ENCODE measurements around the gene MKRN2OS.

Gene MKRN2OS

DNA sequence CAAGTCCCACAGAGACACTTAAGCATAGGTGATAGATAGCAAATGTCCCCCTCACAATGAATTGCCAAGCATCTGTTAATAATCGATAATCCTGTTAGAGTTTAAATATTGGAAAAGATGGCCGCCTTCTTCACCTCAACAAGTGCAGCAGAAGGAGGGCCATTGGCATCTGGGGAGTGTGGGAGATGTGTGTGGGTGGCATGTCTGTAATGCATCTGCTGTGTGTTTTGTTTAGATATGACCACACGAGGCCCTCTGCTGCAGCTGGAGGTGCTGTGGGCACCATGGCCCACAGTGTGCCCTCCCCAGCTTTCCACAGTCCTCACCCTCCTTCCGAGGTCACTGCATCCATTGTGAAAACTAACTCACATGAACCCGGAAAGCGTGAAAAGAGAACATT lies 24.5 kb upstream of the MKRN2OS start:
- TF ChIP-seq, protein P1, sequence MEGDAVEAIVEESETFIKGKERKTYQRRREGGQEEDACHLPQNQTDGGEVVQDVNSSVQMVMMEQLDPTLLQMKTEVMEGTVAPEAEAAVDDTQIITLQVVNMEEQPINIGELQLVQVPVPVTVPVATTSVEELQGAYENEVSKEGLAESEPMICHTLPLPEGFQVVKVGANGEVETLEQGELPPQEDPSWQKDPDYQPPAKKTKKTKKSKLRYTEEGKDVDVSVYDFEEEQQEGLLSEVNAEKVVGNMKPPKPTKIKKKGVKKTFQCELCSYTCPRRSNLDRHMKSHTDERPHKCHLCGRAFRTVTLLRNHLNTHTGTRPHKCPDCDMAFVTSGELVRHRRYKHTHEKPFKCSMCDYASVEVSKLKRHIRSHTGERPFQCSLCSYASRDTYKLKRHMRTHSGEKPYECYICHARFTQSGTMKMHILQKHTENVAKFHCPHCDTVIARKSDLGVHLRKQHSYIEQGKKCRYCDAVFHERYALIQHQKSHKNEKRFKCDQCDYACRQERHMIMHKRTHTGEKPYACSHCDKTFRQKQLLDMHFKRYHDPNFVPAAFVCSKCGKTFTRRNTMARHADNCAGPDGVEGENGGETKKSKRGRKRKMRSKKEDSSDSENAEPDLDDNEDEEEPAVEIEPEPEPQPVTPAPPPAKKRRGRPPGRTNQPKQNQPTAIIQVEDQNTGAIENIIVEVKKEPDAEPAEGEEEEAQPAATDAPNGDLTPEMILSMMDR (IDR thresholded peaks at IDR 0.05; ENCODE audit: low read depth, low read length): no peak
- H3K4me3 ChIP-seq (ENCODE audit: low read depth, low read length): no peak overlapping the region
- in situ Hi-C loops (cut with HindIII; ENCODE audit: low sequenced_read_pairs): no loop called here
- DNase-seq (ENCODE audit: low read depth, low spot score): no peak

DNA sequence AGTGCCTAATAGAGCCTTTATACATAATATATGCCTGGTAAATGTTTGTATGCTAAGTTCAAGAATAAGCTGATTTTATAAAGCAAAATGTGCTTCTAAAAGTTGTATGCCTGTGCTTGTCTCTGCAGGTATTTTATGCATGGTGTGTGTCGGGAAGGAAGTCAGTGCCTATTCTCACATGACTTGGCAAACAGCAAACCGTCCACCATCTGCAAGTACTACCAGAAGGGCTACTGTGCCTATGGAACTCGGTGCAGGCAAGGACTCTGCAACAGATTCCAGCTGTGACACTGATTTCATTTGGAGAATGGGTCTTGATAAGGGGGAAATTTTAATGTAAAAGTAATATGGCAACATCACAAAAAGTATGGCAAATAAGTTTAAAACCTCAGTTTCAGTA lies 23.4 kb upstream of the MKRN2OS start:
- H3K4me3 ChIP-seq (ENCODE audit: low read depth, low read length): no peak overlapping the region
- TF ChIP-seq, protein P1 (IDR thresholded peaks at IDR 0.05; ENCODE audit: low read depth, low read length): no peak
- DNase-seq (ENCODE audit: low read depth, low spot score): no peak
- in situ Hi-C loops (cut with HindIII; ENCODE audit: low sequenced_read_pairs): no loop called here

- TF ChIP-seq, protein P1 (IDR thresholded peaks at IDR 0.05; ENCODE audit: low read depth, low read length): no peak
- in situ Hi-C loops (cut with HindIII; ENCODE audit: low sequenced_read_pairs): no loop called here
- no peak for DNase-seq (ENCODE audit: low read depth, low spot score)
- no peak overlapping the region for H3K4me3 ChIP-seq (ENCODE audit: low read depth, low read length)
Observed at GRCh38 chr3:12566976-12567375, 21.7 kb upstream of the MKRN2OS start.

DNA sequence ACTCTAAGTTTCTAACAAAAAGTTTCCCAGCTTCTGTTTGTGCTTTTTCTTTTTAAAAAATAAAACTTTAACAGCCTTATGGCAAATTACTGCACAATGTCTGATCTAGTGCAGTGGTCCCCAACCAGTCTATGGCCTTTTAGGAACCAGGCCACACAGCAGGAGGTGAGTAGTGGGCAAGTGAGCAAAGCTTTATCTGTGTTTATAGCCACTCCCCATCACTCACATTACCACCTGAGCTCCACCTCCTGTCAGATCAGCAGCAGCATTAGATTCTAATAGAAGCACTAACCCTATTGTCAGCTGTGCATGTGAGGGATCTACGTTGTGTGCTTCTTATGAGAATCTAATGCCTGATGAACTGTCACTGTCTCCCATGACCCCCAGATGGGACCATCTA lies 17.2 kb upstream of the MKRN2OS start:
- TF ChIP-seq, protein P1 (IDR thresholded peaks at IDR 0.05; ENCODE audit: low read depth, low read length): no peak
- DNase-seq (ENCODE audit: low read depth, low spot score): no peak
- H3K4me3 ChIP-seq (ENCODE audit: low read depth, low read length): no peak overlapping the region
- in situ Hi-C loops (cut with HindIII; ENCODE audit: low sequenced_read_pairs): no loop called here

DNA sequence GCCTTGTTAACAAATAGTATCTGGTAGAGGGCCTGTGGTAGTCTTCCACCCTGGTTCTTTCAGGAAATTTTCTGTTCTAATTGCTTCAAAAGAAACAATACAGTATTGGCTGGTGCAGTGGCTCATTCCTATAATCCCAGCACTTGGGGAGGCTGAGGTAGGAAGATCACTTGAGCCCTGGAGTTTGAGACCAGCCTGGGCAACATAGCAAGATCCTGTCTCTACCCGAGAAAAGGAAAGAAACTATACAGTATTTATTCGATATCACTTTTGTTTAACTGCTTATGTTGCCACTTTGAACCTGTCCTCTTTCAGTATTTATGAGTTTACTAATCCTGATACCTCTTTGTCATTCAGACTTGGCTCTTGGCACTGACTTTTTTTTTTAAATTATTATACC lies 16.1 kb upstream of the MKRN2OS start:
- no peak overlapping the region for H3K4me3 ChIP-seq (ENCODE audit: low read depth, low read length)
- TF ChIP-seq, protein P1 (IDR thresholded peaks at IDR 0.05; ENCODE audit: low read depth, low read length): no peak
- no peak for DNase-seq (ENCODE audit: low read depth, low spot score)
- in situ Hi-C loops (cut with HindIII; ENCODE audit: low sequenced_read_pairs): no loop called here

GRCh38 chr3:12560505-12561190 lies 15.3 kb upstream of the MKRN2OS start:
- no peak overlapping the region for H3K4me3 ChIP-seq (ENCODE audit: low read depth, low read length)
- TF ChIP-seq, protein P1 (IDR thresholded peaks at IDR 0.05; ENCODE audit: low read depth, low read length): no peak
- in situ Hi-C loops (cut with HindIII; ENCODE audit: low sequenced_read_pairs): no loop called here
- no peak for DNase-seq (ENCODE audit: low read depth, low spot score)

All from astrocyte of the spinal cord (primary cell).